ENCODE results near the gene USP13. TPM values are rescaled to one million over a fixed set of nuclear protein-coding genes. Genes with fewer than 3 reads are reported as not detected.

Gene USP13
- total RNA-seq, 4 donors from 2014 or later = 1.6 to 12.4 (median 5.7) TPM

- no peak overlapping the region for H3K27ac ChIP-seq
- no peaks in the 10 kb centered on the region for H3K36me3 ChIP-seq
- H3K4me3 ChIP-seq = no peak overlapping the region
- no peaks in the 10 kb centered on the region for H3K4me1 ChIP-seq
- no peaks in the 10 kb centered on the region for H3K9me3 ChIP-seq
- no peak for TF ChIP-seq POLR2A (IDR thresholded peaks at IDR 0.05)
- TF ChIP-seq, protein P1, sequence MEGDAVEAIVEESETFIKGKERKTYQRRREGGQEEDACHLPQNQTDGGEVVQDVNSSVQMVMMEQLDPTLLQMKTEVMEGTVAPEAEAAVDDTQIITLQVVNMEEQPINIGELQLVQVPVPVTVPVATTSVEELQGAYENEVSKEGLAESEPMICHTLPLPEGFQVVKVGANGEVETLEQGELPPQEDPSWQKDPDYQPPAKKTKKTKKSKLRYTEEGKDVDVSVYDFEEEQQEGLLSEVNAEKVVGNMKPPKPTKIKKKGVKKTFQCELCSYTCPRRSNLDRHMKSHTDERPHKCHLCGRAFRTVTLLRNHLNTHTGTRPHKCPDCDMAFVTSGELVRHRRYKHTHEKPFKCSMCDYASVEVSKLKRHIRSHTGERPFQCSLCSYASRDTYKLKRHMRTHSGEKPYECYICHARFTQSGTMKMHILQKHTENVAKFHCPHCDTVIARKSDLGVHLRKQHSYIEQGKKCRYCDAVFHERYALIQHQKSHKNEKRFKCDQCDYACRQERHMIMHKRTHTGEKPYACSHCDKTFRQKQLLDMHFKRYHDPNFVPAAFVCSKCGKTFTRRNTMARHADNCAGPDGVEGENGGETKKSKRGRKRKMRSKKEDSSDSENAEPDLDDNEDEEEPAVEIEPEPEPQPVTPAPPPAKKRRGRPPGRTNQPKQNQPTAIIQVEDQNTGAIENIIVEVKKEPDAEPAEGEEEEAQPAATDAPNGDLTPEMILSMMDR (IDR thresholded peaks at IDR 0.05) = no peak
- H3K27me3 ChIP-seq = no peaks in the 10 kb centered on the region
- DNase-seq = no peak
These were observed 81.8 kb downstream of the USP13 start for GRCh38 chr3:179734497-179735281.

- H3K36me3 ChIP-seq = no peaks in the 10 kb centered on the region
- TF ChIP-seq, protein P1 (IDR thresholded peaks at IDR 0.05) = no peak
- no peak for TF ChIP-seq POLR2A (IDR thresholded peaks at IDR 0.05)
These were observed 82.5 kb downstream of the USP13 start for GRCh38 chr3:179735321-179735720.

DNA sequence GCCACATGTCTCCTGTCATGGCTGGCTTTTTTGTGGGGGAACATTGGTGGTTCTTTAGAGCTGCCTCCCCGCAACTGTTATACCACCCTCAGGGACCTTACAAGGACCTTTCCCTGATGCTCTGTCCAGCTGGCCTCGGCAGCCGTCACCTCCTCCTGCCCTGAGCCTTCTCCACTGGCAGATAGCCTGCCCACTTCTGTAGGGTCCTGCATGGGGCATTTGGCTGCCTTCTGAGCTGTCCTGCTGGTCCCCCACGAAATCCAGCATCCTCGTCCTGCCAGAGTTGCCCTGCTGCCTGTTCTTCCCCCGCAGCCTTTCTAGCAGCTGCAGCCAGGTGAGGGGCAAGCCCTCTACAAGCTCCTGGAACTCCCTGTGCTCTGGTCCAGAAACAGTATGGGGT lies 86.2 kb downstream of the USP13 start:
- Histone ChIP-seq H3K9me3 (no peaks in the 10 kb centered on the region), H3K4me3 (no peak overlapping the region), H3K36me3 (no peaks in the 10 kb centered on the region), H3K4me1 (no peaks in the 10 kb centered on the region), H3K27me3 (no peaks in the 10 kb centered on the region), H3K27ac (no peak overlapping the region)
- no peak for TF ChIP-seq POLR2A (IDR thresholded peaks at IDR 0.05)
- TF ChIP-seq, protein P1 (IDR thresholded peaks at IDR 0.05) = no peak
- no peak for DNase-seq

More at GRCh38 chr3:179735321-179735720, 82.5 kb downstream of the USP13 start:
- no peak overlapping the region for H3K27ac ChIP-seq
- no peak overlapping the region for H3K4me3 ChIP-seq
- H3K27me3 ChIP-seq = no peaks in the 10 kb centered on the region
- no peak for DNase-seq
- no peaks in the 10 kb centered on the region for H3K9me3 ChIP-seq
- H3K4me1 ChIP-seq = no peaks in the 10 kb centered on the region

DNA sequence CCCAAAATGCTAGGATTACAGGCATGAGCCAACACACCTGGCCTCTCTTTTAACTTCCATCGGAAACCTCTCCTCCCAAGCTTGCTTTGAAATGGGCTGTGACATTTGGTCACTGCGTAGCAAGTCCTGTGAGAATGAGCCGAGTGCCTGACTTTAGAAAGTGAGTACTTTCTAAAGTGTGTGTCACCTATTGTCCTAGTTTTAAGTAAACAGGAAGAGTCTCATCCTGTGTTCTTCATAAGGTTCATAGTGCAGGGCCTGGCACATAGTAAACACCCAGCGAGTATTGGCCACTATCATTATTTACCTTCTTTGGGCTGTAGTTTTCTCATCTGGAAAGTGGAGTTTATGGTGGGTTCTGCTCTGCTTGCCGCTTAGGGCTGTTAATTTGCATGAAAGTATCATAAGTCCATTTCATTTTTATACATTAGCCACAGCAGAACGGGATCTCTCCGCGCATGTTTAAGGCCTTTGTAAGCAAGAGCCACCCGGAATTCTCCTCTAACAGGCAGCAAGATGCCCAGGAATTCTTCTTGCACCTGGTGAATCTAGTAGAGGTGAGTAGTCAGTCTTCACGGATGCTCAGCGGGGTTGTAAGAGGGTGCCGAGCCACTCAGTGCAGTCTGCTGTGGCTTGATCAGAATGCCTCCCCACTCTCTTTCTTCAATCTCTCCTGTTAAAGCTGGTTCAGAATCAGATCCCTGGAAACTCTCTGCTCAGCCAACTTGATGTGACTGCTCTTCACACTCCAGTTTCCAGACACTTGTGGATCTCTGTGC lies 87.2 kb downstream of the USP13 start:
- DNase-seq = no peak
- Histone ChIP-seq H3K27me3 (no peaks in the 10 kb centered on the region), H3K36me3 (no peaks in the 10 kb centered on the region), H3K4me3 (no peak overlapping the region), H3K4me1 (no peaks in the 10 kb centered on the region), H3K9me3 (no peaks in the 10 kb centered on the region), H3K27ac (no peak overlapping the region)
- TF ChIP-seq, protein P1 (IDR thresholded peaks at IDR 0.05) = no peak
- TF ChIP-seq POLR2A (IDR thresholded peaks at IDR 0.05) = no peak

GRCh38 chr3:179743913-179744312 lies 91.1 kb downstream of the USP13 start:
- no peak for DNase-seq
- H3K9me3 ChIP-seq = no peaks in the 10 kb centered on the region
- no peak for TF ChIP-seq POLR2A (IDR thresholded peaks at IDR 0.05)
- TF ChIP-seq, protein P1 (IDR thresholded peaks at IDR 0.05) = no peak

More at GRCh38 chr3:179743913-179744312, 91.1 kb downstream of the USP13 start:
- no peaks in the 10 kb centered on the region for H3K27me3 ChIP-seq
- H3K27ac ChIP-seq = no peak overlapping the region
- no peak overlapping the region for H3K4me3 ChIP-seq
- H3K36me3 ChIP-seq = no peaks in the 10 kb centered on the region
- no peaks in the 10 kb centered on the region for H3K4me1 ChIP-seq

Measured in Peyer's patch (tissue), 4 donors.